Mammary epithelial cell (primary cell): ENCODE data around the gene ARHGAP25.

Source experiments
- EZH2 ChIP-seq: IDR thresholded peaks from 2 replicates; pipeline ENCODE4 v1.6.1; 2012; ENCODE audit warnings: low read length, inconsistent platforms, borderline replicate concordance
- TF ChIP-seq, protein P1 (sequence below), 2 donors: IDR thresholded peaks in 1 of 2; conservative IDR thresholded peaks in 1 of 2; 2 replicates each; pipeline ENCODE4 v1.5.1; 2011 to 2012; ENCODE audit warnings: inconsistent platforms in 2 of 2, low read length in 2 of 2, mild to moderate bottlenecking in 2 of 2, control low read depth in 1 of 2, low read depth in 1 of 2; ENCODE audit not compliant: insufficient read depth in 1 of 2; ENCODE audit errors: extremely low read depth in 1 of 2

DNA sequence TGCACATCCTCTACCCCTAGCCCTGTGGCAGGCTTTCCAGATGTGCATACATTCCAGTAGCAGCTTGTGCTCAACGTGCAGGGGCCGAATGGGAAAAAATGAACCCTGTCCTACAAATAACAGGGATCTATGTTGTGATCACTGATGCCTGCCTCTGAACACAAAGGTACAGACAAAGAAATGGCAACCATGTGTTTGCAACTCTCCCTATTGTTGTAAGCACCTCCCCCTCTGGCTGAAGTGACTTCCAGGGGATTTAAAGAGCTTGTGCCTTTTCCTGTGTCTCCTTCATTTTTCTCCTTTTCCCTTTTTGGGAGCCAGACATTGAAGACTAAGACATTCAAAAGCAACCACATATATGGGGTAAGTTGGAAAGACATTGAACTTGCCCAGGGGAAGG lies 21.6 kb downstream of the ARHGAP25 start:
- TF ChIP-seq, protein P1, sequence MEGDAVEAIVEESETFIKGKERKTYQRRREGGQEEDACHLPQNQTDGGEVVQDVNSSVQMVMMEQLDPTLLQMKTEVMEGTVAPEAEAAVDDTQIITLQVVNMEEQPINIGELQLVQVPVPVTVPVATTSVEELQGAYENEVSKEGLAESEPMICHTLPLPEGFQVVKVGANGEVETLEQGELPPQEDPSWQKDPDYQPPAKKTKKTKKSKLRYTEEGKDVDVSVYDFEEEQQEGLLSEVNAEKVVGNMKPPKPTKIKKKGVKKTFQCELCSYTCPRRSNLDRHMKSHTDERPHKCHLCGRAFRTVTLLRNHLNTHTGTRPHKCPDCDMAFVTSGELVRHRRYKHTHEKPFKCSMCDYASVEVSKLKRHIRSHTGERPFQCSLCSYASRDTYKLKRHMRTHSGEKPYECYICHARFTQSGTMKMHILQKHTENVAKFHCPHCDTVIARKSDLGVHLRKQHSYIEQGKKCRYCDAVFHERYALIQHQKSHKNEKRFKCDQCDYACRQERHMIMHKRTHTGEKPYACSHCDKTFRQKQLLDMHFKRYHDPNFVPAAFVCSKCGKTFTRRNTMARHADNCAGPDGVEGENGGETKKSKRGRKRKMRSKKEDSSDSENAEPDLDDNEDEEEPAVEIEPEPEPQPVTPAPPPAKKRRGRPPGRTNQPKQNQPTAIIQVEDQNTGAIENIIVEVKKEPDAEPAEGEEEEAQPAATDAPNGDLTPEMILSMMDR (conservative IDR thresholded peaks at IDR 0.05 in 1 of 2, IDR thresholded peaks at IDR 0.05 in 1 of 2; ENCODE audit: extremely low read depth in 1 of 2, insufficient read depth in 1 of 2, low read depth in 1 of 2, low read length in 2 of 2), result no peak
- no peak for TF ChIP-seq EZH2
